Measurements from ENCODE around the gene HNRNPCL1. TPM values are rescaled to one million over a fixed set of nuclear protein-coding genes. Genes with fewer than 3 reads are reported as not detected.
"Not testable (repeated sequence)": the region's sequence is repeated elsewhere in the genome, so short reads cannot be mapped to it uniquely, and the experiment has no call there.

HNRNPCL1 gene
- total RNA-seq: not detected

DNA sequence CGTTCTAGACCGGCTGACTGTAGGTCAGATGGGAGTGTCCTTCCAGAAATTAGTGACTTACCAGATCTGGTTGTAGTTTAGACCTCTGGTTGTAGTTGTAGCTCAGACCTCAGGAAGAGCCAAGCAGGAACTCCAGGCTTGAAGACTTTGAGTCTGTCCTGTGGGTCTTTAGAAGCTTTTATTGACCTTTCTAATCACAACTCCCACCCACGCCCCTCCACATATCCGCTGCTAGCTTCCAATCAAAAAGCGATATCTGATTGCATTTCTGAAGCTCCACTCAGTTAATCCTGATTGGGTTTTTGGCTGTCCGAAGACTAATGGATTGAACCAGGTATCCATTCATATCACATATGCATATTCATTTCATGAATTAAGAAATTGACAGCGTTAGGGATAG lies at the start of gene HNRNPCL1:
Gene HNRNPCL1, minus strand, starts transcription at position 101 of the 400 bp plus-strand sequence. CDS start 431 bp downstream, outside the sequence.
- H3K4me3 ChIP-seq; intact Hi-C loops (cut with DNase I; ENCODE audit: low total_unique reads): not testable (repeated sequence)

DNA sequence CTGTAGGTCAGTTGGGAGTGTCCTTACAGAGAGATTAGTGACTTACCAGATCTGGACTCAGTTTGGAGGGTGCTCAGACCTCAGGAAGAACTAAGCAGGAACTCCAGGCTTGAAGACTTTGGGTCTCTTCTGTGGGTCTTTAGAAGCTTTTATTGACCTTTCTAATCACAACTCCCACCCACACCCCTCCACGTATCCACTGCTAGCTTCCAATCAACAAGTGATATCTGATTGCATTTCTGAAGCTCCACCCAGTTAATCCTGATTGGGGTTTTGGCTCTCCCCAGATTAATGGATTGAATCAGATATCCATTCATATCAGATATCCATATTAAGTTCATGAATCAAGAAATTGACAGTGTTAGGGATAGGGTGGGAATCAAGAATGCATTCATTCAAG lies 49.6 kb upstream of the HNRNPCL1 start, which contains the start of gene PRAMEF10:
Gene PRAMEF10, minus strand, starts transcription at position 101 of the 400 bp plus-strand sequence. CDS start 2,423 bp downstream, outside the sequence.
- intact Hi-C loops (cut with DNase I; ENCODE audit: low total_unique reads); H3K36me3 ChIP-seq; H3K27ac ChIP-seq; H3K4me3 ChIP-seq; H3K27me3 ChIP-seq; DNase-seq (ENCODE audit: low spot score in 2 of 2); H3K4me1 ChIP-seq; H3K9me3 ChIP-seq: not testable (repeated sequence)

More for the DNA sequence above, at the start of gene HNRNPCL1:
- not testable (repeated sequence) for H3K4me1 ChIP-seq; H3K36me3 ChIP-seq; H3K9me3 ChIP-seq; H3K27me3 ChIP-seq; DNase-seq (ENCODE audit: low spot score in 2 of 2); H3K27ac ChIP-seq

- H3K27ac ChIP-seq; H3K4me1 ChIP-seq; H3K4me3 ChIP-seq; intact Hi-C loops (cut with DNase I; ENCODE audit: low total_unique reads); DNase-seq (ENCODE audit: low spot score in 2 of 2); H3K9me3 ChIP-seq; H3K27me3 ChIP-seq; H3K36me3 ChIP-seq: not testable (repeated sequence)
Observed at GRCh38 chr1:12886101-12886500, 37.6 kb upstream of the HNRNPCL1 start, which contains the start of gene PRAMEF4. Gene PRAMEF4 (minus strand): TSS chr1:12886201. CDS start chr1:12883394, 2,807 bp downstream.

DNA sequence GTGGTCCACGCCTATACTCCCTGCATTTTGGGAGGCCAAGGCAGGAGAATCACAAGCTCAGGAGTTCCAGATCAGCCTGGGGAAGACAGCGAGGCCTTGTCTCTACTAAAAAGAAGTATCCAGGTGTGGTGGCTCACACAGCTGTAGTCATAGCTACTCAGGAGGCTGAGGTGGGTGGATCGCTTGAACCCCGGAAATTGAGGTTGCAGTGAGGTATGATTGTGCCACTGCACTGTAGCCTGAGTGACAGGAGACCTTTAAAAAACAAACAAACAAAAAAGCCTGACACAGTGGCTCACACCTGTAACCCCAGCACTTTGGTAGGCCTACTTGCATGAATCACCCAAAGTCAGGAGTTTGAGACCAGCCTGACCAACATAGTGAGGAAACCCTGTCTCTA lies 29.9 kb upstream of the HNRNPCL1 start:
- intact Hi-C loops (cut with DNase I; ENCODE audit: low total_unique reads); H3K36me3 ChIP-seq; H3K27me3 ChIP-seq; DNase-seq (ENCODE audit: low spot score in 2 of 2); H3K4me3 ChIP-seq; H3K27ac ChIP-seq; H3K9me3 ChIP-seq; H3K4me1 ChIP-seq: not testable (repeated sequence)

DNA sequence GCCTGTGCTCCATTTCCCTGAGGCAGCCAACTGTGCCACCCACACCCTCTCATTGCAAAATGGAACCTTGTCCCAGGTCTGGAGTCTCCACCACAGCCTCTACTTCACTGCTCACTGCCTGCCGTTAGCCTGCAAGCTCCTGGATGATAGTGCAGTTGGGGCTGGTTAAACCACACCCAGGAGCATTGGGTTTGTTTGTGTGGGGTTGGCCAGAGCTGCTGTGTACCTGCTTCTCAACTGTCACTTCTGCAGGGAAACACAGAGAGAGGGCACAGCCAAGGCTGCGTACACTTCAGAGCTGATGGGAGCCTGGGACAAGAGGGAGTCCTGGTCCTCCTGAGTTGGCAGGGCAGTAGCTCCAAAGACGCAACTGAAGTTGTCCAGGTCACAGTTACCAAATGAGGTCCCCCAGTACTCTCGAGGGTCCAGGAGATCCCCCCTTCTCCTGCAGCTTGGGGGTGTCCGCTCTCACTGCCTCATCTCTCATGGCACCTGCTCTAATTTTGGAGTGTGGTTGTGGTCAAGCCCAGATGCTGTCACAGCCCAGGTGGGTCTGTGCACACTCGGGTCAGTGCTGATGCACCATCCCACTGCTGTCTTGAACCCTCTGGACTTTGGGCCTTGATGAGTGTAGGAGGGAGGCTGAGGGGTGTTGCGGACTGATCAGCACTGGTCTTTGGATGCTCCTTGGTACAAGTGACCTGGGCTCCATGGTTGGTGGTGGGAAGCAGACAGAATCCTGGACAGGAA lies 14.8 kb upstream of the HNRNPCL1 start:
- intact Hi-C loops (cut with DNase I; ENCODE audit: low total_unique reads): not testable (repeated sequence)

DNA sequence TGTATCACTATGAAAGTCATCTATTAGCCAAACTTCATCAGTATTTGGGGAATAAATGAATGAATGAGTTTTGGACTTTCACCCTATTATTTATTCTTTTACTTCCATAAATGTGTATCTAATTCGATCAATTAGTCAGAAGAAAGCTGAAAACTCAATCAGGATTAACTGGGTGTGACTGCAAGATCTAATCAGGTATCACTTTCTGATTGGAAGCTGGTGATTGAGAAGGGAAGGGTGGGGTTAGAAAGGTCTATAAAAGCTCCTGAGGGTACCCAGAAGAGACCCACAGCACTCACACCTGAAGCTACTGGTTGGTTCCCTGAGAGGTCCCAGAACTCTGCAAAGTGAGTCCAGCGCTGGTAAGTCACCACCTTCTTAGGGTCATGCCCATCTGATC lies 8.3 kb upstream of the HNRNPCL1 start, which contains the start of gene PRAMEF2:
Gene PRAMEF2, plus strand, starts transcription at position 301 of the 400 bp plus-strand sequence. CDS start 1,924 bp downstream, outside the sequence.
- H3K27ac ChIP-seq; H3K4me1 ChIP-seq; intact Hi-C loops (cut with DNase I; ENCODE audit: low total_unique reads); DNase-seq (ENCODE audit: low spot score in 2 of 2); H3K36me3 ChIP-seq; H3K27me3 ChIP-seq; H3K9me3 ChIP-seq; H3K4me3 ChIP-seq: not testable (repeated sequence)

More for the DNA sequence above, 14.8 kb upstream of the HNRNPCL1 start:
- H3K9me3 ChIP-seq; H3K36me3 ChIP-seq; H3K27ac ChIP-seq; H3K4me1 ChIP-seq; DNase-seq (ENCODE audit: low spot score in 2 of 2); H3K27me3 ChIP-seq; H3K4me3 ChIP-seq: not testable (repeated sequence)

DNA sequence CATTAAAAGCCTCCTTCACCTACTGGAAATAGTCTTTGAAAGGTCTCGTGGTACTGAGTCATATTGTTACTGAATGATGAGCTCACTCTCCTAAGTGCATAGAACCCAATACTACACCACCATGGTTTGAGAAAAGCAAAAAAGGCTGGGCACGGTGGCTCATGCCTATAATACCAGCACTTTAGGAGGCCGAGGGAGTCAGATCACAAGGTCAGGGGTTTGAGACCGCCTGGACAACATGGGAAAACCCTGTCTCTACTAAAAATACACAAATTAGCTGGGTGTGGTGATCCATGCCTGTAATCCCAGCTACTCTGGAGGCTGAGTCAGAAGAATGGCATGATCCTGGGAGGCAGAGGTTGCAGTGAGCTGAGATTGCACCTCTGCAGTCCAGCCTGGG lies 3.3 kb upstream of the HNRNPCL1 start:
- Histone ChIP-seq H3K9me3 (peaks cover 6 to 10% of the 10 kb centered on the region in 2 donors), H3K4me1 (no peaks in the 10 kb centered on the region), H3K27ac (no peak overlapping the region), H3K4me3 (no peak overlapping the region), H3K27me3 (no peaks in the 10 kb centered on the region), H3K36me3 (no peaks in the 10 kb centered on the region)
- TF ChIP-seq, protein P1, sequence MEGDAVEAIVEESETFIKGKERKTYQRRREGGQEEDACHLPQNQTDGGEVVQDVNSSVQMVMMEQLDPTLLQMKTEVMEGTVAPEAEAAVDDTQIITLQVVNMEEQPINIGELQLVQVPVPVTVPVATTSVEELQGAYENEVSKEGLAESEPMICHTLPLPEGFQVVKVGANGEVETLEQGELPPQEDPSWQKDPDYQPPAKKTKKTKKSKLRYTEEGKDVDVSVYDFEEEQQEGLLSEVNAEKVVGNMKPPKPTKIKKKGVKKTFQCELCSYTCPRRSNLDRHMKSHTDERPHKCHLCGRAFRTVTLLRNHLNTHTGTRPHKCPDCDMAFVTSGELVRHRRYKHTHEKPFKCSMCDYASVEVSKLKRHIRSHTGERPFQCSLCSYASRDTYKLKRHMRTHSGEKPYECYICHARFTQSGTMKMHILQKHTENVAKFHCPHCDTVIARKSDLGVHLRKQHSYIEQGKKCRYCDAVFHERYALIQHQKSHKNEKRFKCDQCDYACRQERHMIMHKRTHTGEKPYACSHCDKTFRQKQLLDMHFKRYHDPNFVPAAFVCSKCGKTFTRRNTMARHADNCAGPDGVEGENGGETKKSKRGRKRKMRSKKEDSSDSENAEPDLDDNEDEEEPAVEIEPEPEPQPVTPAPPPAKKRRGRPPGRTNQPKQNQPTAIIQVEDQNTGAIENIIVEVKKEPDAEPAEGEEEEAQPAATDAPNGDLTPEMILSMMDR (IDR thresholded peaks at IDR 0.05): no peak
- TF ChIP-seq POLR2A (IDR thresholded peaks at IDR 0.05): no peak
- no peak for TF ChIP-seq POLR2AphosphoS5 (IDR thresholded peaks at IDR 0.05)
- DNase-seq (ENCODE audit: low spot score in 2 of 2): no peak
- intact Hi-C loops (cut with DNase I; ENCODE audit: low total_unique reads): no loop called here

DNA sequence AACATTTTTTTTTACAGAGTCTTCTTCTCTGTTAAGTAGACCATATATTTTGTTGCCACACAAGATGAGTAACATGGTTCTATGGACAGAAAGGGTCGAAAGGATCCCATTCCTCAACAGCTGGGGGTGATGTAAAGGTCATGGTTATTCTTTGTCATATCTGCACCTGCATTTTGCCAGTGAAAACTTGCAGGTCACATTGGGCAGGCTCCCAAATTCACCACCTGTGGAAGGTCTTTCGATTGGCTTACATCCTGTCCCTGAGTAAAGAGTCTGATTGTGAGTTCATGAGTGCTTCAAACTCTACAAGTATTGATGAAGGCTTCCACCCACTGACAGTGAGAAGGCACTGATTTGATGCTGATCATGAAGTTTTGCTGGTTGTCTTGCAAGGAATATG lies 15.3 kb downstream of the HNRNPCL1 start:
- H3K27ac ChIP-seq; H3K4me1 ChIP-seq; DNase-seq (ENCODE audit: low spot score in 2 of 2); H3K36me3 ChIP-seq; intact Hi-C loops (cut with DNase I; ENCODE audit: low total_unique reads); H3K27me3 ChIP-seq; H3K4me3 ChIP-seq; H3K9me3 ChIP-seq: not testable (repeated sequence)

- H3K27ac ChIP-seq; H3K36me3 ChIP-seq; H3K4me3 ChIP-seq; intact Hi-C loops (cut with DNase I; ENCODE audit: low total_unique reads); DNase-seq (ENCODE audit: low spot score in 2 of 2); H3K27me3 ChIP-seq; H3K9me3 ChIP-seq; H3K4me1 ChIP-seq: not testable (repeated sequence)
Observed at GRCh38 chr1:12831310-12831709, 17.2 kb downstream of the HNRNPCL1 start, which contains the start of gene PRAMEF11. Gene PRAMEF11 (minus strand): TSS chr1:12831410. CDS start chr1:12828789, 2,621 bp downstream.

DNA sequence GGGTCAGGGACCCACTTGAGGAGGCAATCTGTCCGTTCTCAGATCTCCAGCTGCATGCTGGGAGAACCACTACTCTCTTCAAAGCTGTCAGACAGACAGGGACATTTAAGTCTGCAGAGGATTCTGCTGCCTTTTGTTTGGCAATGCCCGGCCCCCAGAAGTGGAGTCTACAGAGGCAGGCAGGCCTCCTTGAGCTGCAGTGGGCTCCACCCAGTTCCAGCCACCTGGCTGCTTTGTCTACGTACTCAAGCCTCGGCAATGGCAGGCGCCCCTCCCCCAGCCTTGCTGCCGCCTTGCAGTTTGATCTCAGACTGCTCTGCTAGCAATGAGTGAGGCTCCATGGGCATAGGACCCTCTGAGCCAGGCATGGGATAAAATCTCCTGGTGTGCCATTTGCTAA lies 29.5 kb downstream of the HNRNPCL1 start:
- H3K27ac ChIP-seq; H3K9me3 ChIP-seq; H3K27me3 ChIP-seq; DNase-seq (ENCODE audit: low spot score in 2 of 2); H3K36me3 ChIP-seq; H3K4me1 ChIP-seq; H3K4me3 ChIP-seq; intact Hi-C loops (cut with DNase I; ENCODE audit: low total_unique reads): not testable (repeated sequence)
